OCI-LY1 (cell line): ENCODE results near the gene IGFALS.

Source experiments
- CTCF ChIP-seq: fragments of 200-600 bp; sonication (generic), shearing (Covaris generic); IDR thresholded peaks from 2 replicates; pipeline ENCODE4 v1.5.1; 2017; ENCODE audit warnings: mild to moderate bottlenecking, antibody characterized with exemption, low read length, moderate library complexity, mixed read lengths
- EZH2 ChIP-seq: fragments of 200-600 bp; sonication (generic), shearing (Covaris generic); IDR thresholded peaks from 2 replicates; pipeline ENCODE4 v1.8.0; 2017; ENCODE audit warnings: borderline replicate concordance, mixed run types, mild to moderate bottlenecking, antibody characterized with exemption, low read length, moderate library complexity, mixed read lengths

- TF ChIP-seq CTCF (no peak), EZH2 (no peak)
Observed at GRCh38 chr16:1754204-1754603, 39.3 kb downstream of the IGFALS start.
